Type B pancreatic cell (in vitro differentiated cells): ENCODE results near the gene NECAB3. TPM values are rescaled to one million over a fixed set of nuclear protein-coding genes. Genes with fewer than 3 reads are reported as not detected.

Experiments used
- DNase-seq: peaks from one replicate; pipeline ENCODE4 v3.0.0; 2021; ENCODE audit warnings: mixed read lengths; ENCODE audit not compliant: unreplicated experiment; ENCODE audit errors: extremely low spot score
- H3K27ac Mint-ChIP-seq: 2 replicates; pipeline ENCODE4 v1.8.0; 2021; ENCODE audit warnings: mild to moderate bottlenecking, mixed read lengths
- H3K27me3 Mint-ChIP-seq: 2 replicates; pipeline ENCODE4 v1.8.0; 2021; ENCODE audit warnings: mixed read lengths
- H3K36me3 Mint-ChIP-seq: 2 replicates; pipeline ENCODE4 v1.8.0; 2021; ENCODE audit warnings: mixed read lengths
- H3K4me1 Mint-ChIP-seq: one replicate; pipeline ENCODE4 v1.8.0; 2021; ENCODE audit warnings: mixed read lengths; ENCODE audit not compliant: unreplicated experiment
- H3K4me3 Mint-ChIP-seq: 2 replicates; pipeline ENCODE4 v1.8.0; 2021; ENCODE audit warnings: mild to moderate bottlenecking, mixed read lengths
- H3K9me3 Mint-ChIP-seq: 2 replicates; pipeline ENCODE4 v1.8.0; 2021; ENCODE audit warnings: mixed read lengths
- CTCF ChIP-seq: fragments of 200-600 bp; sonication (generic); conservative IDR thresholded peaks from 2 replicates; pipeline ENCODE4 v1.5.0; 2021; ENCODE audit warnings: antibody characterized with exemption, mild to moderate bottlenecking
- total RNA-seq: library from RNA; stranded (reverse); gene quantifications from 2 replicates; pipeline ENCODE4 v1.2.1, GENCODE V29; 2021; ENCODE audit warnings: low replicate concordance

Gene NECAB3
- total RNA-seq, 1 donor from 2014 or later: 68.2 TPM

DNA sequence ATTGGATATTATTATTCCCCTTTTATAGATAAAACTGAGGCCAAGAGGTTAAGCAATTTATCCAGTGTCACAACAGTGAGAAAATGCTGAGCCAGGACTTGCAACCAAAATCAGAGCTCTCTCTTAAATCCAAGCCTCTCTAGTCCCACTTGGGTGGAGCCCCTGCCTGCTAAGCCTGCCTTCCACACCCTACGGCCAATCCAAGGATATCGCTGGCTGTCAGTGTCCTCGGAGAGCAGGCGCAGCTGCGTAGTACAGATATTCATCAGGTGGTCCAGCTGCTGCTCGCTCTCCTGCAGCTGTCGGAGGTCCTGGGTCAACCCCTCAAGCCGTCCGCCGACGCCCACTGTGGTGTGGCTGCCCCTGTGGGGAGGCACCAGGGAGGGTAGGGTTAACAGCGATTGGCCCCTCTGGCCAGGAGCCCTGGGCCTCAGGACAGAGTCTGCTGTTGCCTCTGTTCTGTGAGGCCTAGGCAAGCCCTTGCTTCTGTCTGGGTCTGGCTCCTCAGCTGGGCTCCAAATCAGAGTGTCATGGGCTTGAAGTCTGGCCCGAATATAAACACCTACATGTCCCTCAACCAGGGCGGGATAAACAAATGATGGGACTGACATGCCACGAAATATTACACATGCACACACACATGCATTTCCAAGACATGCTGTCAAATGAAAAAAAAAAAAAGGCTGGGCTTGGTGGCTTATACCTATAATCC lies 3.9 kb upstream of the NECAB3 start:
- no peak for DNase-seq
- peaks cover 38% of the 10 kb centered on the region for H3K4me1 Mint-ChIP-seq
- no peaks in the 10 kb centered on the region for H3K27me3 Mint-ChIP-seq
- no peak for TF ChIP-seq CTCF
- H3K4me3 Mint-ChIP-seq: no peak overlapping the region
- H3K27ac Mint-ChIP-seq: peak overlapping the region; percentile 11
- no peaks in the 10 kb centered on the region for H3K9me3 Mint-ChIP-seq
- H3K36me3 Mint-ChIP-seq: no peaks in the 10 kb centered on the region

- peak overlapping the region; percentile 6 for H3K4me3 Mint-ChIP-seq
- H3K27ac Mint-ChIP-seq: peak overlapping the region; percentile 11
Measured at GRCh38 chr20:33676652-33677645, 2.7 kb upstream of the NECAB3 start.

GRCh38 chr20:33676121-33676520 lies 1.9 kb upstream of the NECAB3 start:
- H3K4me1 Mint-ChIP-seq: peaks cover 43% of the 10 kb centered on the region
- H3K4me3 Mint-ChIP-seq: peak overlapping the region; percentile 60
- H3K27ac Mint-ChIP-seq: peak overlapping the region; percentile 34
- H3K9me3 Mint-ChIP-seq: no peaks in the 10 kb centered on the region
- peaks cover 7% of the 10 kb centered on the region for H3K36me3 Mint-ChIP-seq
- H3K27me3 Mint-ChIP-seq: no peaks in the 10 kb centered on the region
- no peak for TF ChIP-seq CTCF
- no peak for DNase-seq

More at GRCh38 chr20:33676652-33677645, 2.7 kb upstream of the NECAB3 start:
- Mint-ChIP-seq H3K9me3 (no peaks in the 10 kb centered on the region), H3K4me1 (peaks cover 42% of the 10 kb centered on the region), H3K27me3 (no peaks in the 10 kb centered on the region), H3K36me3 (peaks cover 3% of the 10 kb centered on the region)
- no peak for TF ChIP-seq CTCF
- DNase-seq: no peak

GRCh38 chr20:33675136-33675959 lies 1.1 kb upstream of the NECAB3 start:
- peak overlapping the region; percentile 79 for H3K27ac Mint-ChIP-seq
- H3K9me3 Mint-ChIP-seq: no peaks in the 10 kb centered on the region
- peaks cover 39% of the 10 kb centered on the region for H3K4me1 Mint-ChIP-seq
- DNase-seq: no peak
- TF ChIP-seq CTCF: no peak
- H3K27me3 Mint-ChIP-seq: no peaks in the 10 kb centered on the region
- H3K36me3 Mint-ChIP-seq: peaks cover 8% of the 10 kb centered on the region
- H3K4me3 Mint-ChIP-seq: peak overlapping the region; percentile 85
